ENCODE measurements around the gene CNTN2.

GRCh38 chr1:205018381-205018780 is 24.6 kb upstream of the CNTN2 start:
- TF ChIP-seq CTCF (IDR thresholded peaks at IDR 0.05; ENCODE audit: low read depth, low read length) = no peak
- no peak for TF ChIP-seq MAX (IDR thresholded peaks at IDR 0.05; ENCODE audit: low read depth, low read length)
